H1 (cell line): ENCODE measurements around the gene ASAP3. TPM values are rescaled to one million over a fixed set of nuclear protein-coding genes. Genes with fewer than 3 reads are reported as not detected.

ENCODE experiments used
- ASH2L ChIP-seq: fragments of 200-600, 300-600 bp; sonication (generic); IDR thresholded peaks from one replicate; pipeline ENCODE4 v1.7.1; 2017; ENCODE audit warnings: low read length
- CREB1 ChIP-seq: IDR thresholded peaks from 2 replicates; pipeline ENCODE4 v1.6.1; 2012; ENCODE audit warnings: inconsistent platforms
- EP300 ChIP-seq, 2 experiments: IDR thresholded peaks; 1 replicate in 1 of 2; 2 replicates in 1 of 2; pipeline ENCODE4 v1.6.1; 2011 to 2012; ENCODE audit warnings: low read depth in 2 of 2, low read length in 2 of 2, mild to moderate bottlenecking in 2 of 2, borderline replicate concordance in 1 of 2, inconsistent platforms in 1 of 2, moderate library complexity in 1 of 2
- EZH2 ChIP-seq: fragments of 200-600 bp; sonication (generic); IDR thresholded peaks from 2 replicates; pipeline ENCODE4 v1.7.1; 2012; ENCODE audit warnings: low read depth, mild to moderate bottlenecking, moderate library complexity, low read length, inconsistent platforms; ENCODE audit not compliant: severe bottlenecking
- GABPA ChIP-seq: IDR thresholded peaks from 2 replicates; pipeline ENCODE4 v1.6.1; 2011; ENCODE audit warnings: mild to moderate bottlenecking, low read length, moderate library complexity, borderline replicate concordance; ENCODE audit not compliant: insufficient read depth
- PHF8 ChIP-seq: fragments of 200-600 bp; sonication (generic); conservative IDR thresholded peaks from 2 replicates; pipeline ENCODE4 v1.7.1; 2012; ENCODE audit warnings: low read depth, mild to moderate bottlenecking, inconsistent platforms, low read length, moderate library complexity
- RBBP5 ChIP-seq: IDR thresholded peaks from 2 replicates; pipeline ENCODE4 v1.7.1; 2012; ENCODE audit warnings: low read depth, mild to moderate bottlenecking, inconsistent platforms, low read length, moderate library complexity, borderline replicate concordance
- RNF2 ChIP-seq: fragments of 200-900, 300-1000 bp; sonication (generic); IDR thresholded peaks from 2 replicates; pipeline ENCODE4 v1.7.1; 2016; ENCODE audit warnings: borderline replicate concordance, low read depth, mild to moderate bottlenecking, antibody characterized with exemption, low read length; ENCODE audit not compliant: poor library complexity, severe bottlenecking; ENCODE audit errors: missing control alignments
- TAF1 ChIP-seq: IDR thresholded peaks from 2 replicates; pipeline ENCODE4 v1.6.1; 2011; ENCODE audit warnings: mild to moderate bottlenecking, low read depth, low read length
- TBP ChIP-seq: IDR thresholded peaks from 2 replicates; pipeline ENCODE4 v1.6.1; 2011; ENCODE audit warnings: low read depth, low read length, improper control_type of control experiment
- TCF12 ChIP-seq: IDR thresholded peaks from 2 replicates; pipeline ENCODE4 v1.6.1; 2011; ENCODE audit warnings: low read depth, mild to moderate bottlenecking, low read length
- YY1 ChIP-seq: IDR thresholded peaks from 2 replicates; pipeline ENCODE4 v1.6.1; 2011; ENCODE audit warnings: low read depth, mild to moderate bottlenecking, low read length
- polyA plus RNA-seq, 7 experiments: library from polyadenylated mRNA; depleted of rRNA in 3 of 7; stranded (reverse) in 5 of 7; unstranded in 2 of 7; fragments of >200 nt in 5 of 7; fragments of 200-250 nt in 2 of 7; gene quantifications; 1 replicate in 5 of 7; 2 replicates in 1 of 7; 4 replicates in 1 of 7; pipeline versions ENCODE4 v1.2.1 to v1.2.3, GENCODE V29; 2011 to 2013; ENCODE audit warnings: missing spikeins in 2 of 7, mixed read lengths in 2 of 7
- total RNA-seq: library from RNA; stranded (reverse); fragmentation: NEBNext Ultra II Directional; extraction: Animal tissue kit (Norgen Biotek cat#: 25700); gene quantifications from 2 replicates; pipeline ENCODE4 v1.2.1, GENCODE V29; 2021
- TF ChIP-seq, protein P1 (sequence below): IDR thresholded peaks from 2 replicates; pipeline ENCODE4 v1.6.1; 2011; ENCODE audit warnings: low read depth, mild to moderate bottlenecking, low read length; ENCODE audit not compliant: insufficient read depth
- TF ChIP-seq, protein P2 (sequence below), 3 experiments: IDR thresholded peaks; 1 replicate in 2 of 3; 2 replicates in 1 of 3; pipeline versions ENCODE4 v1.5.1 to v1.6.1; 2011; ENCODE audit warnings: low read length in 3 of 3, mild to moderate bottlenecking in 3 of 3, inconsistent platforms in 2 of 3, low read depth in 1 of 3, moderate library complexity in 1 of 3; ENCODE audit not compliant: insufficient read depth in 1 of 3; ENCODE audit errors: control extremely low read depth in 1 of 3
- TF ChIP-seq, protein P3 (sequence below): IDR thresholded peaks from 2 replicates; pipeline ENCODE4 v1.6.1; 2012; ENCODE audit warnings: low read length, inconsistent platforms

ASAP3 gene
- total and polyA plus RNA-seq, 2 of the 8 experiments (the other 6 are each of a cell fraction or from before 2014, with no cell fraction given), result 53.1 to 58.0 TPM

DNA sequence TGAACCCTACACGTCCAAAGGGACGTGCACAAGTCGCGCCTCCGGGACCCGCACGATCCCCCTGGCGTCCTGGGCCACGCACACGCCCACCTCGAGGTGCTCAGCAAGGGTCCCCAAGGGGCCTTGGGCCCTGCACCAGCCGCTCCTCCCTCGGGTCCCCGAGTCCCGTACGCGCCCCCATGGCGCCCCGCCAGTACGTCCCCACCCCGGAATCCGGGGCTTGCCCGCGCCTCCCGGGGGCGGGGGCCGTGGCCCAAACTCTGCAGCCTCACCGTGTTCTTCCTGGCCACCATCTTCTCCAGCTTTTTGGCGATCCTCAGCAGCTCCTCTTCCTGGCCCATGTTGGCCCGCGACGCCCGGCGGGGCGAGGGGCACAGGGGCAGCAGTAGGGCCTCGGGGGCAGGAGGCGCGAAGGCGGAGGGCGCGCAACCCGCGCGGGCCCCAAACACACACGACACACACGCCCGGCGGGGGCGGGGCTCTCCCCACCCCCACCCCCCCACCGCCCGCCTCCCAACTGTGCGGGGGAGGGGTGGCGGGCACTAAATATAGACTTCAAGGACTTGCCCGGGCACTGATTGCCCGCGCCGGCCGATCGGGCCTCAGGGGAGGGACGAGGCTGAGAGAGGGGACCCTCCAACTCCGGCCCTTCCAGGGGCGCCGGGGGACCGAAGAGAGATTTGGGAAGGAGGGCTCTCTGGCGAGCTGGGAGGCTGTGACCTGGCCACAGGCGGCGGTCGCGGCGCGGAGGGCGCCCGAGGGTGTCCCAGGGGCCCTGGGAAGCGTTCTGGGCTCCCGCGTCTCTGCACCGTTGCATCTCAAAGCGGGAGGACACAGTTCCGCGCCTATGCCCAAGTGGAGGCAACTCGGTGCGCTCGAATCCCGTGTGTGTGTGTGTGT lies 59.4 kb downstream of the ASAP3 start, which contains the start of gene TCEA3 (continued):
- TF ChIP-seq, protein P1, sequence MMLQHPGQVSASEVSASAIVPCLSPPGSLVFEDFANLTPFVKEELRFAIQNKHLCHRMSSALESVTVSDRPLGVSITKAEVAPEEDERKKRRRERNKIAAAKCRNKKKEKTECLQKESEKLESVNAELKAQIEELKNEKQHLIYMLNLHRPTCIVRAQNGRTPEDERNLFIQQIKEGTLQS, result no peak
- TF ChIP-seq ASH2L (peak; percentile 31), RBBP5 (no peak), TCF12 (no peak), EP300 (IDR thresholded peaks at IDR 0.05; ENCODE audit: borderline replicate concordance in 1 of 2, low read depth in 2 of 2, low read length in 2 of 2) (no peak), TAF1 (no peak), TBP (no peak), RNF2 (peak; percentile 42), YY1 (no peak), EZH2 (peak; percentile 58), CREB1 (no peak), PHF8 (no peak), GABPA (0 out of 2 replicates have a peak, but pooled peaks have one; percentile 29)
- TF ChIP-seq, protein P2, sequence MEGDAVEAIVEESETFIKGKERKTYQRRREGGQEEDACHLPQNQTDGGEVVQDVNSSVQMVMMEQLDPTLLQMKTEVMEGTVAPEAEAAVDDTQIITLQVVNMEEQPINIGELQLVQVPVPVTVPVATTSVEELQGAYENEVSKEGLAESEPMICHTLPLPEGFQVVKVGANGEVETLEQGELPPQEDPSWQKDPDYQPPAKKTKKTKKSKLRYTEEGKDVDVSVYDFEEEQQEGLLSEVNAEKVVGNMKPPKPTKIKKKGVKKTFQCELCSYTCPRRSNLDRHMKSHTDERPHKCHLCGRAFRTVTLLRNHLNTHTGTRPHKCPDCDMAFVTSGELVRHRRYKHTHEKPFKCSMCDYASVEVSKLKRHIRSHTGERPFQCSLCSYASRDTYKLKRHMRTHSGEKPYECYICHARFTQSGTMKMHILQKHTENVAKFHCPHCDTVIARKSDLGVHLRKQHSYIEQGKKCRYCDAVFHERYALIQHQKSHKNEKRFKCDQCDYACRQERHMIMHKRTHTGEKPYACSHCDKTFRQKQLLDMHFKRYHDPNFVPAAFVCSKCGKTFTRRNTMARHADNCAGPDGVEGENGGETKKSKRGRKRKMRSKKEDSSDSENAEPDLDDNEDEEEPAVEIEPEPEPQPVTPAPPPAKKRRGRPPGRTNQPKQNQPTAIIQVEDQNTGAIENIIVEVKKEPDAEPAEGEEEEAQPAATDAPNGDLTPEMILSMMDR (IDR thresholded peaks at IDR 0.05; ENCODE audit: control extremely low read depth in 1 of 3, insufficient read depth in 1 of 3, low read depth in 1 of 3, low read length in 3 of 3), result no peak
- TF ChIP-seq, protein P3, sequence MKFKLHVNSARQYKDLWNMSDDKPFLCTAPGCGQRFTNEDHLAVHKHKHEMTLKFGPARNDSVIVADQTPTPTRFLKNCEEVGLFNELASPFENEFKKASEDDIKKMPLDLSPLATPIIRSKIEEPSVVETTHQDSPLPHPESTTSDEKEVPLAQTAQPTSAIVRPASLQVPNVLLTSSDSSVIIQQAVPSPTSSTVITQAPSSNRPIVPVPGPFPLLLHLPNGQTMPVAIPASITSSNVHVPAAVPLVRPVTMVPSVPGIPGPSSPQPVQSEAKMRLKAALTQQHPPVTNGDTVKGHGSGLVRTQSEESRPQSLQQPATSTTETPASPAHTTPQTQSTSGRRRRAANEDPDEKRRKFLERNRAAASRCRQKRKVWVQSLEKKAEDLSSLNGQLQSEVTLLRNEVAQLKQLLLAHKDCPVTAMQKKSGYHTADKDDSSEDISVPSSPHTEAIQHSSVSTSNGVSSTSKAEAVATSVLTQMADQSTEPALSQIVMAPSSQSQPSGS, result no peak
